H9 (cell line): ENCODE measurements around the gene ZSCAN5A. TPM values are rescaled to one million over a fixed set of nuclear protein-coding genes. Genes with fewer than 3 reads are reported as not detected.
A peak's percentile ranks its signal among the peaks of the same experiment; 100 is the strongest.

Experiments used
- DNase-seq: peaks from one replicate; pipeline ENCODE4 v3.0.0-alpha.2; 2017
- H2AFZ ChIP-seq: one replicate; pipeline ENCODE4 v1.6.1; 2013; ENCODE audit warnings: mild to moderate bottlenecking, low read length, control low read depth, moderate library complexity
- H2AK5ac ChIP-seq: 2 replicates; pipeline ENCODE4 v1.6.1; 2013; ENCODE audit warnings: low read length, control low read depth, mixed read lengths; ENCODE audit not compliant: insufficient read length
- H2BK120ac ChIP-seq: one replicate; pipeline ENCODE4 v1.6.1; 2013; ENCODE audit warnings: low read depth, mild to moderate bottlenecking, low read length, control low read depth, inconsistent platforms; ENCODE audit not compliant: poor library complexity, severe bottlenecking
- H2BK12ac ChIP-seq: 2 replicates; pipeline ENCODE4 v1.6.1; 2013; ENCODE audit warnings: low read length, control low read depth, mixed read lengths, low read depth; ENCODE audit not compliant: insufficient read length
- H2BK15ac ChIP-seq: 2 replicates; pipeline ENCODE4 v1.6.1; 2013; ENCODE audit warnings: low read depth, low read length, control low read depth
- H2BK20ac ChIP-seq: one replicate; pipeline ENCODE4 v1.6.1; 2013; ENCODE audit warnings: low read depth, mild to moderate bottlenecking, low read length, control low read depth, inconsistent platforms; ENCODE audit not compliant: poor library complexity, severe bottlenecking
- H2BK5ac ChIP-seq: 2 replicates; pipeline ENCODE4 v1.6.1; 2013; ENCODE audit warnings: low read length, control low read depth, mixed read lengths; ENCODE audit not compliant: insufficient read length
- H3K14ac ChIP-seq: 2 replicates; pipeline ENCODE4 v1.6.1; 2013; ENCODE audit warnings: low read length, control low read depth; ENCODE audit not compliant: insufficient read depth
- H3K18ac ChIP-seq: 2 replicates; pipeline ENCODE4 v1.6.1; 2013; ENCODE audit warnings: low read depth, mild to moderate bottlenecking, mixed read lengths, low read length, control low read depth; ENCODE audit not compliant: insufficient read length
- H3K23ac ChIP-seq: 2 replicates; pipeline ENCODE4 v1.6.1; 2013; ENCODE audit warnings: low read length, control low read depth, mixed read lengths, low read depth; ENCODE audit not compliant: insufficient read length
- H3K23me2 ChIP-seq: 2 replicates; pipeline ENCODE4 v1.6.1; 2013; ENCODE audit warnings: low read depth, mild to moderate bottlenecking, mixed read lengths, low read length, control low read depth; ENCODE audit not compliant: insufficient read length, poor library complexity, severe bottlenecking
- H3K27ac ChIP-seq: 2 replicates; pipeline ENCODE4 v1.5.1; 2013; ENCODE audit warnings: low read length, control low read depth, mixed read lengths, low read depth; ENCODE audit not compliant: insufficient read length
- H3K27me3 ChIP-seq: 2 replicates; pipeline ENCODE4 v1.6.1; 2013; ENCODE audit warnings: low read length, control low read depth, inconsistent platforms; ENCODE audit not compliant: insufficient read depth
- H3K4ac ChIP-seq: 2 replicates; pipeline ENCODE4 v1.6.1; 2013; ENCODE audit warnings: low read depth, mild to moderate bottlenecking, control low read depth, inconsistent platforms, low read length, moderate library complexity
- H3K4me1 ChIP-seq: 2 replicates; pipeline ENCODE4 v1.6.1; 2013; ENCODE audit warnings: low read length, control low read depth, inconsistent platforms; ENCODE audit not compliant: insufficient read depth
- H3K4me2 ChIP-seq: 2 replicates; pipeline ENCODE4 v1.6.1; 2013; ENCODE audit warnings: low read length, control low read depth, mixed read lengths; ENCODE audit not compliant: insufficient read length, insufficient read depth
- H3K56ac ChIP-seq: 2 replicates; pipeline ENCODE4 v1.6.1; 2013; ENCODE audit warnings: low read depth, mild to moderate bottlenecking, mixed read lengths, low read length, control low read depth; ENCODE audit not compliant: insufficient read length
- H3K79me1 ChIP-seq: 2 replicates; pipeline ENCODE4 v1.6.1; 2013; ENCODE audit warnings: low read depth, mild to moderate bottlenecking, moderate library complexity, low read length, control low read depth, inconsistent platforms; ENCODE audit not compliant: insufficient read depth, poor library complexity, severe bottlenecking
- H3K79me2 ChIP-seq: 2 replicates; pipeline ENCODE4 v1.6.1; 2013; ENCODE audit warnings: low read length, control low read depth, inconsistent platforms; ENCODE audit not compliant: insufficient read depth
- H3K9ac ChIP-seq: 2 replicates; pipeline ENCODE4 v1.6.1; 2013; ENCODE audit warnings: low read length, control low read depth, mixed read lengths; ENCODE audit not compliant: insufficient read length; ENCODE audit errors: extremely low read depth
- H3K9me3 ChIP-seq: one replicate; pipeline ENCODE4 v1.6.1; 2013; ENCODE audit warnings: low read depth, low read length, inconsistent platforms; ENCODE audit not compliant: control insufficient read depth
- H3T11ph ChIP-seq: one replicate; pipeline ENCODE4 v1.6.1; 2013; ENCODE audit warnings: mild to moderate bottlenecking, low read length, control low read depth, inconsistent platforms
- H4K20me1 ChIP-seq: one replicate; pipeline ENCODE4 v1.6.1; 2013; ENCODE audit not compliant: control insufficient read depth, insufficient read length, insufficient read depth
- H4K5ac ChIP-seq: 2 replicates; pipeline ENCODE4 v1.6.1; 2013; ENCODE audit warnings: low read depth, mild to moderate bottlenecking, mixed read lengths, low read length, control low read depth; ENCODE audit not compliant: insufficient read length
- H4K8ac ChIP-seq: replicated peaks from 2 replicates; pipeline ENCODE4 v1.6.1; 2013; ENCODE audit warnings: low read length, control low read depth, mixed read lengths, low read depth; ENCODE audit not compliant: insufficient read length
- H4K91ac ChIP-seq: 2 replicates; pipeline ENCODE4 v1.6.1; 2013; ENCODE audit warnings: low read depth, mild to moderate bottlenecking, moderate library complexity, mixed read lengths, low read length, control low read depth; ENCODE audit not compliant: insufficient read length
- H3K27ac Mint-ChIP-seq, 3 experiments: 2 replicates in 2 of 3; 3 replicates in 1 of 3; pipeline ENCODE4 v1.8.0; 2020 to 2021; ENCODE audit warnings: mixed read lengths in 3 of 3, mild to moderate bottlenecking in 1 of 3, moderate library complexity in 1 of 3
- H3K27me3 Mint-ChIP-seq: 2 replicates; pipeline ENCODE4 v1.8.0; 2021; ENCODE audit warnings: low read depth, mild to moderate bottlenecking, moderate library complexity, mixed read lengths
- H3K36me3 Mint-ChIP-seq, 3 experiments: 2 replicates in 2 of 3; 3 replicates in 1 of 3; pipeline ENCODE4 v1.8.0; 2020 to 2021; ENCODE audit warnings: low read depth in 3 of 3, mixed read lengths in 3 of 3; ENCODE audit not compliant: insufficient read depth in 1 of 3
- H3K4me1 Mint-ChIP-seq, 2 experiments: 2 replicates each; pipeline ENCODE4 v1.8.0; 2020; ENCODE audit warnings: mixed read lengths in 2 of 2
- H3K4me3 Mint-ChIP-seq, 2 experiments: 2 replicates in 1 of 2; 3 replicates in 1 of 2; pipeline ENCODE4 v1.8.0; 2020 to 2021; ENCODE audit warnings: mild to moderate bottlenecking in 2 of 2, mixed read lengths in 2 of 2, moderate library complexity in 1 of 2
- H3K9me3 Mint-ChIP-seq, 2 experiments: 2 replicates in 1 of 2; 3 replicates in 1 of 2; pipeline ENCODE4 v1.8.0; 2020; ENCODE audit warnings: mild to moderate bottlenecking in 2 of 2, mixed read lengths in 2 of 2, moderate library complexity in 1 of 2
- WGBS: extraction: QIAGEN DNeasy Blood & Tissue Kit; methylation state at CpG from one replicate; pipeline ENCODE4 v1.1.7; 2013; ENCODE audit warnings: missing lambda C conversion rate, low lambda C conversion rate, mixed read lengths; ENCODE audit not compliant: insufficient read length; ENCODE audit errors: extremely low coverage; 5-methylcytosine and 5-hydroxymethylcytosine counted together
- total RNA-seq: library from RNA; stranded (reverse); gene quantifications from 2 replicates; pipeline ENCODE4 v1.2.1, GENCODE V29; 2021
- TF ChIP-seq, protein P1 (sequence below): fragments of 200-600 bp; sonication (generic); conservative IDR thresholded peaks from 3 replicates; pipeline ENCODE4 v1.8.0; 2021; ENCODE audit warnings: antibody characterized with exemption, mild to moderate bottlenecking

The ZSCAN5A gene
- total RNA-seq, 1 experiment from 2014 or later, result 12.5 TPM

DNA sequence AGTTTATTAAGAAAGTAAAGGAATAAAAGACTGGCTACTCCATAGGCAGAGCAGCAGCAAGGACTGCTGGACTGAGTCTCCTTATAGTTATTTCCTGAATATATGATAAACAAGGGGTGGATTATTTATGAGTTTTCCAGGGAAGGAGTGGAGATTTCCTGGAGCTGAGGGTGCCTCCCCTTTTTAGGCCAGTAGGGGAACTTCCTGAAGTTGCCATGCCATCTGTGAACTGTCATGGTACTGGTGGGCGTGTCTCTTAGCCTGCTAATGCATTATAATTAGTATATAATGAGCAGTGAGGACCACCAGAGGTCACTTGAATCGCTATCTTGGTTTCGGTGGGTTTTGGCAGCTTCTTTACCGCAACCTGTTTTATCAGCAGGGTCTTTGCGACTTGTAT, 13.5 kb downstream of the ZSCAN5A start:
- no CpG with 5 or more reads among the region's 5 CpGs for WGBS

More for the DNA sequence above, 13.5 kb downstream of the ZSCAN5A start:
- H4K91ac ChIP-seq, result no peak overlapping the region
- H2BK5ac ChIP-seq, result no peak overlapping the region
- H3K4me2 ChIP-seq, result no peak overlapping the region
- H2BK12ac ChIP-seq, result no peak overlapping the region
- no peak overlapping the region for H3K56ac ChIP-seq
- H3K79me1 ChIP-seq, result no peaks in the 10 kb centered on the region
- no peaks in the 10 kb centered on the region for H3K79me2 ChIP-seq
- no peak overlapping the region for H3T11ph ChIP-seq
- Mint-ChIP-seq H3K9me3 (peaks cover 0 to 23% of the 10 kb centered on the region in 2 experiments; a peak in 2 of 5 replicates), H3K27me3 (no peaks in the 10 kb centered on the region; the same call in 1 of the 2 replicates), H3K27ac (no peak overlapping the region), H3K36me3 (peaks cover 2 to 14% (median 2%) of the 10 kb centered on the region in 3 experiments; a peak in 2 of 7 replicates), H3K4me1 (no peaks in the 10 kb centered on the region), H3K4me3 (no peak overlapping the region)
- H3K18ac ChIP-seq, result no peak overlapping the region
- no peak for DNase-seq
- no peaks in the 10 kb centered on the region for H3K9me3 ChIP-seq
- H3K14ac ChIP-seq, result no peak overlapping the region
- no peak overlapping the region for H4K5ac ChIP-seq
- no peak overlapping the region for H3K23ac ChIP-seq
- no peak overlapping the region for H3K27ac ChIP-seq
- no peak overlapping the region for H2BK120ac ChIP-seq
- no peak overlapping the region for H2BK15ac ChIP-seq
- H3K9ac ChIP-seq, result no peak overlapping the region
- H4K20me1 ChIP-seq, result no peaks in the 10 kb centered on the region
- H2AFZ ChIP-seq, result no peak overlapping the region
- H2BK20ac ChIP-seq, result no peak overlapping the region
- no peaks in the 10 kb centered on the region for H3K23me2 ChIP-seq
- no peak overlapping the region for H2AK5ac ChIP-seq
- TF ChIP-seq, protein P1, sequence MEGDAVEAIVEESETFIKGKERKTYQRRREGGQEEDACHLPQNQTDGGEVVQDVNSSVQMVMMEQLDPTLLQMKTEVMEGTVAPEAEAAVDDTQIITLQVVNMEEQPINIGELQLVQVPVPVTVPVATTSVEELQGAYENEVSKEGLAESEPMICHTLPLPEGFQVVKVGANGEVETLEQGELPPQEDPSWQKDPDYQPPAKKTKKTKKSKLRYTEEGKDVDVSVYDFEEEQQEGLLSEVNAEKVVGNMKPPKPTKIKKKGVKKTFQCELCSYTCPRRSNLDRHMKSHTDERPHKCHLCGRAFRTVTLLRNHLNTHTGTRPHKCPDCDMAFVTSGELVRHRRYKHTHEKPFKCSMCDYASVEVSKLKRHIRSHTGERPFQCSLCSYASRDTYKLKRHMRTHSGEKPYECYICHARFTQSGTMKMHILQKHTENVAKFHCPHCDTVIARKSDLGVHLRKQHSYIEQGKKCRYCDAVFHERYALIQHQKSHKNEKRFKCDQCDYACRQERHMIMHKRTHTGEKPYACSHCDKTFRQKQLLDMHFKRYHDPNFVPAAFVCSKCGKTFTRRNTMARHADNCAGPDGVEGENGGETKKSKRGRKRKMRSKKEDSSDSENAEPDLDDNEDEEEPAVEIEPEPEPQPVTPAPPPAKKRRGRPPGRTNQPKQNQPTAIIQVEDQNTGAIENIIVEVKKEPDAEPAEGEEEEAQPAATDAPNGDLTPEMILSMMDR, result 0 out of 3 replicates have a peak, but pooled peaks have one; percentile 36
- no peak overlapping the region for H4K8ac ChIP-seq
- H3K4ac ChIP-seq, result no peak overlapping the region
- H3K27me3 ChIP-seq, result no peaks in the 10 kb centered on the region
- H3K4me1 ChIP-seq, result no peaks in the 10 kb centered on the region
